Occipital lobe (tissue), 2 donors: ENCODE measurements around the gene ARHGEF1. TPM values are rescaled to one million over a fixed set of nuclear protein-coding genes. Genes with fewer than 3 reads are reported as not detected.
"Not testable (repeated sequence)": the region's sequence is repeated elsewhere in the genome, so short reads cannot be mapped to it uniquely, and the experiment has no call there.

Experiments
- DNase-seq: peaks from one replicate; lab custom pipeline; 2025; lab: John Stamatoyannopoulos, UW
- total RNA-seq: library from RNA; depleted of rRNA; stranded (reverse); fragments of >200 nt; gene quantifications from one replicate; pipeline ENCODE4 v1.2.3, GENCODE V29; 2014

The ARHGEF1 gene
- total RNA-seq, 1 donor from 2014 or later, result 8.7 TPM

DNA sequence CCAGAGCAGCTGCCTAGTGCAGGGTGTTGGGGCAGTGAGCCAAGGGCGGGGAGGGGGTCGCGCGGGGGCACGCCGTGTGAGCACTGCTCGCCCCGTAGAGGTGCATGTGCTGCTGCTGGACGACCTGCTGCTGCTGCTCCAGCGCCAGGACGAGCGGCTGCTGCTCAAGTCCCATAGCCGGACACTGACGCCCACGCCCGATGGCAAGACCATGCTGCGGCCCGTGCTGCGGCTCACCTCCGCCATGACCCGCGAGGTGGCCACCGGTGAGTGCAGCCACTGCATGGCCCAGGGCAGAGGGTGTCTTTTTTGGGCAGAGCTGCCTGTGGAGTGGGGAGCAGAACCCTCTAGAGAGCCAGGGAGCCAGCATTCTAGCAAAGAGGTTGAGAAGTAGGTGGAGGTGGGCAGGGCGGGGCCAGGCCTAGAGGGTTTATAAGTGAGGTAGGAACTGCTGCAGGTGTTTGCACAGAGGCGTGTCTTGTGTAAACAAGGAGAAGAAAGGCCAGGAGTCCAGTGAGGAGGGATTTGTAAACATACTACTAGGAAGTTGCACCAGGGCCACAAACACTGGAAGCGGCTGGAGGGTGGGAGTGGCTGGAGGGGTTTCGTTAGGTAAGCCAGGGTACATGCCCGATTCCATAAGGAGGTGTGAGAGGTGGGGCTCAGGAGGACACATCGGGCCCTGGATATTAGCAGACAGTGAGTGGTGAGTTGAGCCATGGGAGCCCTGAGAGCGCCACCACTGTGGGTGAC is 21.3 kb downstream of the ARHGEF1 start:
- no peak for DNase-seq

DNA sequence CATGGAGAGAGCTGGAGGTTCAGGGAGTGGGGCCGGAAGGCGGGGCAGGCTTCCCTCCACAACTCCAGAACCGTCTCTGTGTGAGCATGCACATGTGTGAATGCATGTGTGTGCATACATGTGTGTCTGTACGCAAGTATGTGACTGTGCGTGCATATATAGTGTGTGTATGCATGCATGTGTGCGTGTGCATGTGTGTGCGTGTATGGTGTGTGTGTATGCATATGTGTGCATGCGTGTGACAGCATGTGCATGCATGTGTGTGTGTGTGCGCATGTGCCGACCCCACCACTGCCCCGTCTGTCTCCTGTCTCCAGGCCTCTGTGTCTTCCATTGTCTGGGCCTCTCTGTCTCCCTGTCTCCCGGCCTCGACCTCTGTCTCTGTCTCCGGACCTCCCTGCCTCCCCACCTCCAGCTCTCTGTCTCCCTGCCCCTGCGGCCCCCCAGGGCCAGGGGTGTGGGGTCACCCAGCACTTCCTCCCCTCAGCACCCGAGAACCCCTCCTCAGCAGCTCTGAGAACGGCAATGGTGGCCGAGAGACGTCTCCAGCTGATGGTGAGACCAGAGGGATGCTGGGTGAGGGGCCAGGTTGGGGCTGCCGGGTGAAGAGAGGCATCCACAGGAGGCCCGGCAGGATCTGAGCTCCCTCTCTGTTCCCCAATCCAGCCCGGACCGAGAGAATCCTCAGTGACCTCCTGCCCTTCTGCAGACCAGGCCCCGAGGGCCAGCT is 22.5 kb downstream of the ARHGEF1 start:
- DNase-seq, result no peak

DNA sequence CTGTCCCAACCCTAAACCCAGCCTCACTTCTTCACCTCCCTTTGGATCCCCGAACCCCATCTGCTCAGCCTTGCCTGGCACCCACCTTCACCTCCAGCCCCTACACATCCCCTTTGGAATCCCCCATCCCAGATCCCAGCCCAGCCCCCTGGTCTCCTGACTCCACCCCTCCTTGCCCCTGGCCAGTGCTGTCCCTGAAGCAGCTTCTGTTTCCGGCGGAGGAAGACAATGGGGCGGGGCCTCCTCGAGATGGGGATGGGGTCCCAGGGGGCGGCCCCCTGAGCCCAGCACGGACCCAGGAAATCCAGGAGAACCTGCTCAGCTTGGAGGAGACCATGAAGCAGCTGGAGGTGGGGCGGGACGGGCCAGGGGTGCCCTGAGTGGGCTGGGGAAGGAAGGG is 23.3 kb downstream of the ARHGEF1 start:
- no peak for DNase-seq

DNA sequence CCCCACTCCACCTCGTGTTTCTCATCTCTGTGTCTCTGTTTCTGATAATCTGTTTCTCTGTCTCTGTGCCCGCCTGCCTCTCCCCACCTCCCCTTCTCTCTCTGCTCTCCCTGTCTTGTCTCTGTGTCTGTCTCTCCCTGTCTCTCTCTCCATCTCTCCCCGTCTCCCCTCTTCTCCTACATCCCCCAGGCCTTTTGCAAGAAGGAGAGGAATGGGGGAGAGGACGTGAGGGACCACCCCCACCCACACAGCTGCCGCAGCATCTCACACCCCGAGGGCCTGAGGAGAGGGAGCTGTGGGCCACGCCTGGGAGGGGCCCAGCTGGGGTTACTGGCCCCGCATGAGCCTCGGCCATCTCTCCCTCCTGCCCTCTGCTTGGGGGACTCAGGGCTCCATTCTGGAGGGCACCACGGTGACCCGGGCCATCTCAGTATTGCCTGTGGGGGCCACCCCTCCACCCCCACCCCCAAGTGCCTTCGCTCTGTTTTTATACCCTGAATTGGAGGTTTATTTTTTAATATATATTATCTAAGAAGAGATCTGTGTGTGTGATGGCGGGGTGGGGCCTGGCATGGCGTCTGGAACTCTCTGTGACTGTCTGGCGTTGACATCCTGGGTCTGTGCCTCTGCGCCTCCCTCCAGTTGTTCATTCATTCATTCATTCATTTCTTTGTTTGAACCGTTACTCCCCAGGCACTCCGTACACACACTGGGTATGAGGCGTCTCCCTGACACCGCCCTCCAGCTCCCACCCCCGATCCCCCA is 24.1 kb downstream of the ARHGEF1 start:
- DNase-seq, result no peak

DNA sequence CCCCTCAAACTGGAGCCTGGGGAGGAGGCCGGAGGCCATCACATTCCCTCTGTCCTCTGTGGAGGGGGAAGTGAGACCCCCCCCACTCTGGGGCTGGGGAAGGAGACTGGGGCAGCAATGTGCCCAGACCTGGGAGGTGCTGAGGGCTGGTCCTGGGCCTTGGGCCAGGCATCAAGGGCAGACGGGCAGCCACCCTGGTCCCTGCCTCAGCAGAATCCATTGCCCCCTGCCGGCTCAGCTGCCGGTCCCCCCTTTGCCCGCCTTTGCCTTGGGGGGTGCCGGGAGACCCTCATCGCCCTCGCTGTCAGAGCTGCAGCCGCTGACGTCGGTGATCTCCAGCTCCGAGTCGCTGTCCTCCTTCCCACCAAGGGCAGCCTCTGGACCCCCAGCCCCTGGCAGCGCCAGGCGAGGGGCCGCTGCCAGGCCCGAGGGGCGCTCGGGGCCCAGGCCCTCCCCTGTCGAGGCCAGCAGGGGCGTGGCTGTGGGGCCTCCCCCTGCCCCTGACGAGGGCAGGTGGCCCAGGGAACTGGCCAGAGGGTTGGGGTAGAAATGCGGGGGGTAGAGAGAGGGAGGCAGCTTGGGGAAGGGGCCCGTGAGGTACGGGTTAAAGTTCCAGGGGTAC is 25.1 kb downstream of the ARHGEF1 start:
- DNase-seq, result no peak

DNA sequence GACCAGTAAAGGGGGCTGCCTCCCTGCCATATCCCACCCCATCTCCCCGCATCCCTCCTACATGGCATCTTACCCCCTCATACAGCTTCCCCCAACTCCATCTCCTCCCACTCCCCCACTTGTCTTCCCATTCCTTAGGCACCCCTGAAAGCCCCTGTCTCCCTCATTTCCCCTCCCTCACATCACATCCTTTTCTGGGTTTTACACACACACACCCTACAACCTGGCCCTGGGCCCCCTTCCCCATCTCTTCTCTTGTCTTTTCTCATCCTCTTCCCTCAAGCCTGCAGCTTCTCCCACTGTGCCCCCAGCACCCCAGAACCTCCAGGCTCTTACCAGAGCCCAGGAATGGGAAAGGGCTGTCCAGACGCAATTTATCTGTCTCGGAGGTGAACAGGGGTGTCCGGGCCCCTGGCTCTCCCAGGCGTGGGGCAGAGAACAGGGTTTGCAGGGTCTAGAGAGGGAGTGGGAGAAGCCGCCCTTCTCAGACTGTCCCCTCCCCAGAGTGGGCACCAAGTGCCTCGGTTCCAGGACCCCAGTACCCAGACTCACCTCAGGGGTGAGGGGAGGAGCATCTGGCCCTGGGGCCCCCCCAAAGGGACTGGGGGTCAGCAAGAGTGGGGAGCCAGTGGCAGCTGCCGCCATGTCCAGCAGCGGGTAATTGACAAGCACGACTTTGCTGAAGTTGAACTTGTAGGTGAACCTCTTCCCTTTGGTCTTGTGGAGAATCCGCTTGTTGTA is 25.9 kb downstream of the ARHGEF1 start:
- DNase-seq, result no peak

DNA sequence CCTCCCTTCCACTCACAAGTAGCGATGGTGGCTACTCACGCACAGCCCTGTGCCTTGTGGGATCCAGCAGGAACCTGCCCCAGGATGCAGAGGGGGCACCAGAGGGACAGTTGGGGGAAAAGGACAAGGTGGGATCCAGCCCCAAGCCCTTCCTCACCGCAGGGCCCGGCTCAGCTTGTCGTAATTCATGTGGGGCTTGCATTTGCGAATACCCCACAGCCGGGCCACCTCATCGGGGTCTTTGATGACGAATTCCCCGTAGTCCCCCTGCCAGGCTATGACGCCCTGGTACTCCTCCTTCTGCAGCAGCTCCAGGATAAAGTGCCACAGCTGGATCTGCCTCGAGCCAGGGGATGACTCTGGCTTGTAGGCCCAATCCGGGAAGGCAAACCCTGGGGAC is 26.7 kb downstream of the ARHGEF1 start:
- no peak for DNase-seq

DNA sequence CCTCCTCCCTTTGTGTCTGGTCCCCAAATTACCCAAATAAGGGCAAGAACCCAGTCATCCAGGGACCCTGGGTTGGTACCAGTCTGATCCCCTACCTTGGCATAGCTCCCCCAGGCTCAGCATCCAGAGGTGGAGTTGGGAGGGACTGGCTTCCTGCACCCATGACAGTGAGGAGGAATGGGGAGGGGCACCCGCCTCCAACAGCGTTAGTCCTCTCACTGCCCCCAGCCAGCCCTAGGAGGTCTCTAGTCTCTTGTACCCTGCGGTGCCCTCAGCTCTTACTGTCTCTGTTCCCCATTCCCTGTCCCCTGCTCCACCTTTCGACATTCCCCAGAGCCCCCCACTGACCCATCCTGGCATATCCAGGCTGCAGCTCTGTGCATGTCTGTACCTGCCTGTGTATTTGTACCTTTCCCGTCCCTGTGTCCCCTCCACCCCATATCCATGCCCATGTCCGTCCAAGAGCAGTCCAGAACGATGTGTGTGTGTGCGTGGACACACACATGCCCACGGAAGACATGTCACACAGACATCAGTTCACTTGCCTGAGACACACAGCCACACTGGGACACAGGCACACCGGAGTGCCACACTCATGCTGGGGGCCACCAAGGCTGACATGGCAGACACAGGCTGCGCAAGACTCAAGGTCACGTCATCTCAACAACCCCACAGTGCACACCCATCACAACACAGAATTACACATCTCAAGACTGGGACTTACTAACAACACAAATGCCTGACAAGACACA is 27.4 kb downstream of the ARHGEF1 start:
- no peak for DNase-seq

DNA sequence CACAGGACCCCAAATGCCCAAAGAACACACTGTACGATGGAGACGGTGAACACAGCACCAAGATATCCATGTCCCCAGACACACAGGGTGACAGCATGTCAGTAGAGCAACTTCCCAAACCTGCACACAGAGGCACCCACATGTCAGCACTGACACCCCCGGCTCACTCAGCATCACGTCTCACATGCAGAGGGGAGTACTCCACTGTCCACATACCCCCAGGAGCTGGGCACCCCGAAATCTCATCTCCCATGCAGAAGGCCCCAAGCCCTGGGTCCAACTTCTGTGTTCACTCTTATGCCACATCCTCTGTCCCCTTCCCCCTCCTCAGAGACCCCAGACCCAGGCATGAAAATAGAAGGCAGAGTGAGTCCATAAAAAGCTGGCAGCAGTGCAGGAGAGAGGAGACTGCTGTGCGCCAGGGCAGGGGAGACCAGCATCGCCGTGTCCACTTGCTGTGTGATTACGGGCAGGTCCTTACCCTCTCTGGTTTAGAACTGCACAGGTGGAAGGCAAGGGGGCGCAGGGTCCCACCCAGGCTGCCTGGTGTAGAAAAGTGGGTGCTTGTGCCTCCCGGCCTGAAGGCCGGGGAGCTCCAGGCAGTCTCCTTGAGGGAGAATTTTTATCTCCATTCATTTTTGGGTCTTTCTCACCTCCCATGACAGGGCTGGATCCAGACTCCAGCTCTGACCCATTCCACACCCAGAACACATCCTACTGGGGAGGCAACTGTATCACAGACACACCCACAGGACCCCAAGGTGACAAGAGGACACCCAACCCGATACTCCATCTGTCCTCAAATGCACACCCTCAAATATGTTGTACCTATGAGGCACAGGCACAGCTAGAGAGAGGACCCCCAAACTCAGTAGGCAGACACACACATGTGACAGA is 28.3 kb downstream of the ARHGEF1 start:
- no peak for DNase-seq

DNA sequence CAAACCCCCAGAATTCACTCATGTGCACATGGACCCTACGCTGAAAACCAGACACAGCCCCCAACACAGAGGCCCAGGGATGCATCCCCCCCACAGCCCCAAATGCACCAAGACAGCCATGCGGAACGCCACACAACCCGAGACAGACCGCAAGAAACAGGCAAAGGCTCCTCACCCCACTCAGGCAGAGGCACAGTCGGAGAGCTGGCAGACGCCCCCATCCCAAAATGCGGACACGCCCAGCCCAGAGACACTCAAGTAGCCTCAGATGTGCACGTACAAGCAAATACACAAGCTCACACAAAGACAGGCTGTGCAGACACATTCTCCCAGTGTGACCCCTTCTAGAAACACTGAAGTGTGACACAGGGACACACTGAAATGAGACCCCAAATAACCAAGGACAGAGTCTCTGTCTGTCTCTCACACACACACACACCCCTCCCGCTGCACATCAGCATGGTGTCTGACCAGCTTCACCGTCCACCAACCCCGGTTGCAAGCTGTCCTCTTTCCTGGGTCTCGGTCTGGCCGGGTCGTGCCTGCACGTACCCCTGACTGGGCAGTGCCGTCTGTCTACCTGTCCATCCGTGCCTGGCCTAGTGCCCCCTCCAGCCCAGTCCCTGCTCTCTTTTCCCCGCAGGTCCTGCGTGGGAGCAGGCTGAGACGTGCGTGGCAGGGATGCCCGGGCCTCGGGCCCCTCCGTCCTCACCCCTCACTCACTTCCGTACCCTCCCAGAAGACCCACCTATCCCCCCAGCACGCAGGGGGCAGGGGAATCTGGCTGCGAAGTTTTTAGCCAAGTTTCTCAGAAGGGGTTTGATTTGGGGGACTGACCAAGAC is 29.1 kb downstream of the ARHGEF1 start:
- no peak for DNase-seq

DNA sequence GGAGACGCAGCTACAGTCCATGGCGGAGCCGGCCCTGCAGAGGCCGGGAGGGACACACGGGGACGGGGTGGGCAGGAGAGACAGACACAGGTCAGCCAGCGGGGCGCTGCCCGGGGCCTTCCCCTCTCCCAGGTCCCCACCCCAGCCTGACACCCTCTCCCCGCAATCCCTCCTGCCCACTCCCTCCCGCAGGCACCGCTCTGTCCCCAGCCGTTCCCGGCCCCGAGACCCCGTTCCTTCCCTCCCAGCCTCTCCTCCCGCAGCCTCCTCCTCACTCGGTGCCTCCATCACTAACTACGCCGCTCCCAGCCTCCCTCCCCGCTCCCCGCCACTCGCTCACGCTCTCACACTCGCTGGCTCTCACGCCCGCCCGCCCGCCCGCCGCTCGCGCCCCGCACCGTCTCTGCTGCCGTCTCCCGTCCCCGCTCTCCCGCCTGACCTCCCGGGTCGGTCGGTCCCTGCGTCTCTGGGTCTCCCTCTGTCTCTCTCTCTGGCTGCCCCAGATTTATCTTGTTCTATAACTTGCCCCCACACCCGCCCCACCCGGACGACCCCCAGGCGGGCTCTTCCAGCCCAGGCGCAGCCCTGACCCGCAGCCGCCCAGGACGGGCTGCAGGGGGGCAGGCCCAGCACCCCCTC is 30.0 kb downstream of the ARHGEF1 start:
- no peak for DNase-seq

DNA sequence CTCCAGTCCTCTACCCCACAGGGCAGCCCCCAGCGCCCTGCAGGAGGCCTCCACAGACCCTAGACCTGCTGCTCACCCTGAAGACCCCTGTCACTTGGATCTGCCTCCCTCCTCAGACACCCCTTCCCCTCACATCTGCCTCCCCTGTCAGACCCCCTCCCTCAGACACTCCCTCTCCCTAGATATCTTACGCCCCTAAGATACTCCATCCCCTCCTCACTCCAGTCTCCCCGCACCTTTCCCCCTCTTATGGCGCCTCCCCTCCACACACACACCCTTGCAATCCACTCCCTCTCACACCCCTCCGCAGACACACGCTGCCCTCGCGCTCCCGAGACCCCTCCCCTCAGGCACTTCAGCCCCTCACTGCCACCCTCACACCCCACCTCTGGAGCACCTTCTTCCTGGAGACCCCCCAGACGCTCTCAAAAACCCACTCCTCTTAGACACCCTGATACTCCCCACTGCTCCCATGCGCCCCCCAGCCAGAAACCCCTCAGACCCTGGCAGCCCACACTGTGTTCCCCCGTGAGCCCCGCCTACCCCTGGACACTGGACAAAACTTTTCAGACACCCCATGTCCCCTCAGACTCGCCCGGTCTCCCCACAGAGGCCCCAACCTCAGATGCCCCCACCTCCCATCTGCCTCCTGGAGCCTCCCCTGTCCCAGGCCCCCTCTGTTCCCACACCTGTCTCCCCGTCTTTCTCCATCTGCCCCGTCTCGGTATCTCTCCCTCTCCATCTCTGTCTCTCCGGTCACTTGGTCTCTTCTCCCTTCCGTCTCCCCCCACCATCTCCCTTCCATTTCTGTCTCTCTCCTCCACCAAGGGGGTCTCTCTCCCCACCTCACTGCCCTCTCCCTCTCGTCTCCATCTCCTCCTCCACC is 30.8 kb downstream of the ARHGEF1 start:
- no peak for DNase-seq

DNA sequence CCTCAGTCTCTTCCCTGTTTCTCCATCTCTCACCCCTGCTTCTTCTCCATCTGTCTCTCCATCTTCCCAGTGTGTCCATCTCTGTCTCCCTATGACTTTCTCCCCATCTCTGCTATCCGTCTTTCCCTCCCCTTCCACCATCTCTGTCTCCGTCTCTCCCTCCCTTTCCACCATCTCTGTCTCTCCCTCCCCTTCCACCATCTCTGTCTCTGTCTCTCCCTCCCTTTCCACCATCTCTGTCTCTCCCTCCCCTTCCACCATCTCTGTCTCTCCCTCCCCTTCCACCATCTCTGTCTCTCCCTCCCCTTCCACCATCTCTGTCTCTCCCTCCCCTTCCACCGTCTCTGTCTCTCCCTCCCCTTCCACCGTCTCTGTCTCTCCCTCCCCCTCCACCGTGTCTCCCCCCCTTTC is 31.4 kb downstream of the ARHGEF1 start:
- not testable (repeated sequence) for DNase-seq

DNA sequence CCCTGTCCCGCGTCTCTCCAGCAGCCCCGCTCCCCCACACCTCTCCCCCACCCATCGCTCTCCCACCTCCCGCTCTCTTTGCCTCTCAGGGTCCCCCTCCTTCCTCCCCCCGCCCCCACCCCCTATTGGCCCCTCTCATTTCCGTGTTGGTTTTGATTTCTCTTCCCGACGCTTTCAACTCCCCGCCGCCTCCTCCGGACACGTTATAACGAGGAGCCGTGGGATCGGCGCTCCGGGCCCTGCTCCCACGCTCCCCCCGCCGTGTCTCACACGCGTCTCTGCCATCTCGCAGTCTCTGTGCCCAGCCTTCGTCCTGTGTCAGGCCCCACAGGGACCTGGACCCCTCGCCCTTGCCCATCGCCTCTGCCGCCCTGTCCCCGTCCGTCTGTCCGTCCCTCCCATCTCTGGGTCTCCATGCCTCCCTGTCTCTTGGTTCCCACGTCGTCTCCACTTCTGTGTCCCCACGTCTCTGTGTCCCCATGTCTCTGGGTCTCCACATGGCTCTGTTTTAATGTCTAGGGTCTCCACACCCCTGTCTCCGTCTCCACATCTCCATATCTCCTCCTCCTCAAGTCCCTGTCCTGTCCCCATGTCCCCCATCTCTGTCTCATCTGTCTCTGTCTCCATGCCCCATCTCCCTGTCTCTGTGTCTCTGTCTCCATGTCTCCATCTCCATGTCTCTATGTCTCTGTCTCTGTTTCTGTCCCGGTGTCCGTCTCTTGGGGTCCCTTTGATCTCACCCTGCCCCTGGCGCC is 32.2 kb downstream of the ARHGEF1 start:
- no peak for DNase-seq

DNA sequence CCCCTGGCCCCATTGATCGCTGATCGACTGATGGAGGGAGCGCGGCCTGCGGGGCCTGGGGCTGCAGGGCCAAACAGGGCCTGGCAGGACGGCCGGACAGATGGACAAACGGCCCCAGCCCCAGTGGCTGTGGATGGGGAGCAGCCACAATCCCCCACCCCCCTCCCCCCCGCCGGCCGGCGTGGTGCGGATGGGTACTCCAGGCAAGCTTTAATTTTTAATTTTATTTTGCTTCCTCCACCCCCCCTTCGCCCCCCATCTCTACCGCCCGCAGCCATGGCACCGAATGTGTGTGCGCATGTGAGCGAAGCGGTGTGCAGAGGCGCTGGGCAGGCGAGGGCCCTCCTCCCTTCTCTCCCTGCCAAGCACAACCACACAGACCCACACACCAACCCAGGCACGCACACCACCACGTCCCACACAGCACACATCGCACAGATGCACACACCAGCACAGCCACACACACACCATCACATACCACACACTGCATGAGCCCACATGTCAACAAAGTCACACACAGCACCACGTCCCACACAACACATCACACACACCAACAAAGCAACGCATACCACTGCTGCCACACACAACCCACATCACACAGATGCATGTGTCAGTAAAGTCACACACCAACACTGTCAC is 32.9 kb downstream of the ARHGEF1 start:
- DNase-seq, result no peak

DNA sequence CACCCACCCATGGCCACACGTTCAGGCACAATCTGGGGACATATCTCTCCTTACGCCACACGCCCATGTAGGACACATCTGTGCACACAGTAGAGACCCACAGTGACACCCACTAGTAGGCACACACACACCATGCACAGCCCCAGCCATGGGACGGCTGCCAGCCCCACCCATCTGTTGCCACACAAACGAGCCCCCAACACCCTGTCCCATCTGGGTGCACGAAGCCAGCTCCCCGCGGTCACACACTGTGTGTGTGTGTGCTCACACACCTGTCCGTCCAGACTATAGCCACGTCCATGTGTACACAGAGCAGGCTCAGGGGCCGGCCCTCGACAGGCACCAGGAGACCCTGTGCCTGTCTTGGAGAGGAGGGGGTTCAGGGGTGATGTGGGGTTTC is 34.7 kb downstream of the ARHGEF1 start:
- no peak for DNase-seq
